Endothelial cell of umbilical vein (primary cell): ENCODE measurements around the gene FILIP1. TPM values are rescaled to one million over a fixed set of nuclear protein-coding genes. Genes with fewer than 3 reads are reported as not detected.

Source experiments
- BruUV-seq: library from RNA; stranded (reverse); fragments of 400-500 nt; replicated peaks from 2 replicates; lab custom pipeline; 2021; lab: Mats Ljungman, UMichigan
- CTCF ChIA-PET: fragments of 300-600, 350-600 bp; sonication (Branson Sonifier 250); formaldehyde crosslinking; loops from one replicate; lab custom pipeline; 2021; ENCODE audit warnings: antibody characterized with exemption, inconsistent platforms; lab: Charles Lee
- POLR2A ChIA-PET: fragments of 300-600, 350-600 bp; sonication (Branson Sonifier 250); formaldehyde crosslinking; loops from one replicate; lab custom pipeline; 2021; ENCODE audit warnings: antibody characterized with exemption, inconsistent platforms; lab: Charles Lee
- DNase-seq: peaks from one replicate; pipeline ENCODE4 v3.0.0-alpha.2; 2011; ENCODE audit warnings: low read depth, low spot score
- FAIRE-seq: peaks from 2 replicates; lab custom pipeline; 2011; peaks lifted over from hg19 to GRCh38; lab: Jason Lieb, UNC
- H2AFZ ChIP-seq: 2 replicates; pipeline ENCODE4 v1.6.0; 2012; ENCODE audit warnings: low read depth, low read length, control low read depth, inconsistent platforms
- H3K27ac ChIP-seq: 2 replicates; pipeline ENCODE4 v1.5.1; 2011; ENCODE audit warnings: low read depth, mild to moderate bottlenecking, control low read depth, low read length, moderate library complexity; ENCODE audit not compliant: insufficient read depth
- H3K27me3 ChIP-seq, 2 experiments: 2 replicates each; pipeline versions ENCODE4 v1.6.0 to v1.6.1; 2011; ENCODE audit warnings: low read length in 2 of 2, mixed read lengths in 1 of 2; ENCODE audit not compliant: control insufficient read depth in 2 of 2, insufficient read depth in 2 of 2
- H3K36me3 ChIP-seq, 2 experiments: 2 replicates in 1 of 2; 3 replicates in 1 of 2; pipeline ENCODE4 v1.5.1; 2011; ENCODE audit warnings: low read length in 2 of 2, mild to moderate bottlenecking in 1 of 2, moderate library complexity in 1 of 2; ENCODE audit not compliant: control insufficient read depth in 2 of 2, insufficient read depth in 2 of 2; ENCODE audit errors: extremely low read depth in 1 of 2
- H3K4me1 ChIP-seq: 3 replicates; pipeline ENCODE4 v1.5.1; 2011; ENCODE audit warnings: mild to moderate bottlenecking, low read length; ENCODE audit not compliant: control insufficient read depth, insufficient read depth; ENCODE audit errors: extremely low read depth
- H3K4me2 ChIP-seq: 2 replicates; pipeline ENCODE4 v1.6.1; 2011; ENCODE audit warnings: low read length, control low read depth, mixed read lengths; ENCODE audit not compliant: insufficient read depth
- H3K4me3 ChIP-seq, 3 experiments: fragments of 200-600 bp in 1 of 3; sonication (generic), shearing (Covaris generic) in 1 of 3; replicated peaks in 1 of 3; 2 replicates each; pipeline ENCODE4 v1.5.1; 2011 to 2016; ENCODE audit warnings: control low read depth in 3 of 3, low read length in 3 of 3, mild to moderate bottlenecking in 2 of 3, inconsistent platforms in 1 of 3, low read depth in 1 of 3, moderate library complexity in 1 of 3; ENCODE audit not compliant: insufficient read depth in 1 of 3
- H3K79me2 ChIP-seq: 2 replicates; pipeline ENCODE4 v1.6.0; 2012; ENCODE audit warnings: low read length, inconsistent platforms; ENCODE audit not compliant: control insufficient read depth, insufficient read depth
- H3K9ac ChIP-seq: replicated peaks from 2 replicates; pipeline ENCODE3; 2011; ENCODE audit warnings: low read length, control low read depth; ENCODE audit not compliant: insufficient read depth; ENCODE audit errors: extremely low read depth
- H3K9me1 ChIP-seq: replicated peaks from 3 replicates; pipeline ENCODE4 v1.6.0; 2011; ENCODE audit warnings: mild to moderate bottlenecking, low read length; ENCODE audit not compliant: control insufficient read depth, insufficient read depth; ENCODE audit errors: extremely low read depth
- H3K9me3 ChIP-seq: replicated peaks from 2 replicates; pipeline ENCODE4 v1.5.1; 2012; ENCODE audit warnings: low read length, inconsistent platforms; ENCODE audit not compliant: control insufficient read depth, insufficient read depth
- H4K20me1 ChIP-seq: replicated peaks from 2 replicates; pipeline ENCODE3; 2011; ENCODE audit warnings: mild to moderate bottlenecking, low read length; ENCODE audit not compliant: control insufficient read depth, insufficient read depth; ENCODE audit errors: extremely low read depth
- CTCF ChIP-seq, 2 donors: IDR thresholded peaks; 1 replicate in 1 of 2; 2 replicates in 1 of 2; pipeline ENCODE4 v1.5.1; 2011; ENCODE audit warnings: low read length in 2 of 2, mild to moderate bottlenecking in 2 of 2, moderate library complexity in 2 of 2, control low read depth in 1 of 2, inconsistent platforms in 1 of 2, low read depth in 1 of 2; ENCODE audit not compliant: insufficient read depth in 1 of 2; ENCODE audit errors: extremely low read depth in 1 of 2
- EZH2 ChIP-seq: IDR thresholded peaks from 2 replicates; pipeline ENCODE4 v1.6.1; 2012; ENCODE audit warnings: borderline replicate concordance, low read depth, mild to moderate bottlenecking, moderate library complexity, low read length, inconsistent platforms; ENCODE audit not compliant: severe bottlenecking
- JUN ChIP-seq: IDR thresholded peaks from 2 replicates; pipeline ENCODE4 v1.6.1; 2011; ENCODE audit warnings: borderline replicate concordance, low read depth; ENCODE audit not compliant: insufficient read length, insufficient read depth
- MAX ChIP-seq: IDR thresholded peaks from 2 replicates; pipeline ENCODE4 v1.6.1; 2011; ENCODE audit not compliant: insufficient read depth, insufficient read length
- MYC ChIP-seq: IDR thresholded peaks from one replicate; pipeline ENCODE4 v1.6.1; 2011; ENCODE audit warnings: mild to moderate bottlenecking, low read depth, low read length
- POLR2A ChIP-seq: IDR thresholded peaks from 2 replicates; pipeline ENCODE4 v1.6.1; 2012; ENCODE audit warnings: low read depth, mild to moderate bottlenecking, control low read depth, low read length
- POLR2AphosphoS5 ChIP-seq: IDR thresholded peaks from 2 replicates; pipeline ENCODE4 v1.6.1; 2012; ENCODE audit warnings: low read depth, mild to moderate bottlenecking, control low read depth, low read length, moderate library complexity; ENCODE audit not compliant: insufficient read depth
- dilution Hi-C: fragments of 300-500 bp; cut with MboI; formaldehyde crosslinking; loops from one replicate; pipeline ENCODE4 v1.15.0; 2019; ENCODE audit warnings: low sequenced_read_pairs; ENCODE audit not compliant: extremely low pct_ligation_motif_present
- intact Hi-C: fragments of 100-400 bp; cut with micrococcal nuclease; formaldehyde crosslinking; loops from one replicate; pipeline ENCODE4 v1.10.0; 2022
- polyA plus RNA-seq, 4 experiments: library from polyadenylated mRNA; depleted of rRNA in 3 of 4; stranded (reverse) in 3 of 4; unstranded in 1 of 4; fragments of >200 nt; gene quantifications; 2 replicates each; pipeline versions ENCODE4 v1.2.1 to v1.2.3, GENCODE V29; 2011 to 2012; ENCODE audit warnings: missing spikeins in 1 of 4
- total RNA-seq: library from RNA; stranded (reverse); gene quantifications from 2 replicates; pipeline ENCODE4 v1.2.3, GENCODE V29; 2021

The FILIP1 gene
- total and polyA plus RNA-seq, 2 donors (not counting 3 experiments of a cell fraction or from before 2014, with no cell fraction given), result 2.8 to 13.7 TPM

DNA sequence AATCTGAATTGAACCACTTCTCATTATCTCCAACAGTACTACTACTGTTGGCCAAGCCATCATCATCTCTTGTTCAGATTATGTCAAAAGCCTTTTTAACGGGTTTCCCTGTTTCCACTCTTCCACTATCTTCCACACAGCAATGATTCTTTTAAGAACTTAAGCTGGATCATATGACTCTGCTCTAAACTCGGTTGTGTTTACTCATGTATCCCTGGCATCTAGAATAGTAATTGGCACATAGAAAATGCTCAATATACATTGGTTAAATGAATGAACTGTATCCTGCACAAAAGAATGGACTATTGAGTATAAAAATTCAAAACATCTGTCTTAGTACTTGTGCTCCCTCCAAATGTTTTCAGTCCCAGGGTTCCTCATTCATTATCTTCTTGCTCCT lies 247.2 kb downstream of the FILIP1 start:
- H3K79me2 ChIP-seq, result peaks cover 22% of the 10 kb centered on the region
- TF ChIP-seq MAX, result no peak
- no peak for TF ChIP-seq POLR2AphosphoS5
- no peak for TF ChIP-seq MYC
- TF ChIP-seq POLR2A, result no peak
- no peak for TF ChIP-seq JUN
- TF ChIP-seq CTCF (IDR thresholded peaks at IDR 0.05; ENCODE audit: extremely low read depth in 1 of 2, insufficient read depth in 1 of 2, low read depth in 1 of 2, low read length in 2 of 2), result no peak
- no peak for TF ChIP-seq EZH2
- no peaks in the 10 kb centered on the region for H3K9me1 ChIP-seq
- ChIA-PET POLR2A (no interaction called here), CTCF (no interaction called here)
- no TSS peak for BruUV-seq
- intact Hi-C loops (no loop called here), dilution Hi-C loops (no loop called here)
- no peaks in the 10 kb centered on the region for H4K20me1 ChIP-seq
- no peaks in the 10 kb centered on the region for H3K36me3 ChIP-seq
- peaks cover 4% of the 10 kb centered on the region for H3K4me1 ChIP-seq
- DNase-seq, result no peak
- no peak for FAIRE-seq
- no peaks in the 10 kb centered on the region for H3K9me3 ChIP-seq
- no peaks in the 10 kb centered on the region for H3K27me3 ChIP-seq
- H3K4me2 ChIP-seq, result no peak overlapping the region
- no peak overlapping the region for H3K9ac ChIP-seq
- H3K27ac ChIP-seq, result no peak overlapping the region
- H2AFZ ChIP-seq, result no peak overlapping the region
- no peak overlapping the region for H3K4me3 ChIP-seq
